Eye (tissue), 1 donor: ENCODE data around the gene HGD.
"Not testable (repeated sequence)": the region's sequence is repeated elsewhere in the genome, so short reads cannot be mapped to it uniquely, and the experiment has no call there.

Experiments
- DNase-seq: peaks from one replicate; pipeline ENCODE4 v3.0.0-alpha.2; 2015

The HGD gene

DNA sequence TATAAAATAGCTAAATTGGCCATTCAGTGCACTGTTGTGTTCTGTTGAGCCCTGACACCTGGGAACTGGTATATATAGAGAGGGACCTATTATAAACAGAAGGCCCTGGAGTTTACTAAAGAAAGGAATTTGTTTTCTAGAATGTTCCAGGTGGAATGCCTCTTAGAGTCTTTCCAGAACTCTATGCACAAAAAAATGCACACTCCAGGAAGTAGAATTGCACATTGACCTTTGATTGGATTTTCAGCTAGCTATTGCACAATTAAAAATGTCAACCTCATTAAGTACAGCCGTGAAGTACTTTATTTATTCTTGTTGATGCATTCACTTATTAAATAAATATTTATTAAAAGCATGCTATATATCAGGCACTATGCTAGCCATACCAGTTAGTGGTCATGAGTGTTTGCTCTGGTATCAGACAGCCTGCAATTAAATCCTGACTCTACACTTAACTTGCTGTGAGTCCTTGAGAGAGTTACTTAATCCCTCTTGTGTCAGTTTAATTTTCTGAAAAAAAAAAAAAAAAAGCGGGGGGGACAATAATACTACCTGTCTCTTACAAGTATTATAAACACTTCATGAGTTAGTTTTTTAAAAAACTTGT, 45.1 kb downstream of the HGD start:
- DNase-seq, result no peak

DNA sequence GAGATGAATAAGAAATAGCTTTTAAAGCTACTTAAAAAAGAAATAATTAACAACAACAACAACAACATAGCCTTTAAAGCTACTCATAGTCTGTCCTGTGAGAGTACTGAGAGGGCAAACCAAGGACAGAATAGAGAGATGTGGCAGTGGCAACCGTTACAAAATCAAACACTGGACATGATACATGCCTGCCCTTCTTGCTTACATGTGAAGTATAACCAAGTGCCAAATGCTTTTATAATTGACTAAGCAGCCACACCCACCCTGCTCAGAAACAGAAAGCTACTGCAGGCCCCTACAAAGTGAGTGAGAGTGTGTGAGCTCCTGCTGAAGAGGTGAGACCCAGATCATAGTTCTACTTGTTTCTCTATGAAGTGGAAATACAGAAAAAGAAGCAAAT, 47.5 kb downstream of the HGD start:
- no peak for DNase-seq

DNA sequence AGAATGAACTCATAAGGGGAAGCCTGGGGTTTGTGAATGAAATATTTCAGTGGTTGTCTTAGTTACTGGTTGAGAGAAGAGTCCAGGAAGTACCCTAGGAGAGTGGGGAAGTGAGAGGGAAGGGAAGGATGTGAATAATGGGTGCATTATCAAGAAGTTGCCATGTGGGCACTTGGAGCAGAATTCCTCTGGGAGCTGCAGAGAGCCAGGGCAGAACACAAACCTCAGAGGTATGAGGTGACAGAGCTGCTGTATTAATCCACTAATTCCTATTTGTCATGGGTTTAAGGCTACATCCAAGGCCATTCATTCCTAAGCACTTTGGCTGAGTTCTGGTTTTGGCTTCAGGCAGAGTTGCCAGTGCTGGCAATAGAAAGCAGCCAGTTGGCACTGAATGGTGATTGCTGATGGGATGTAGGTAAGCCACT, 56.9 kb downstream of the HGD start:
- no peak for DNase-seq

DNA sequence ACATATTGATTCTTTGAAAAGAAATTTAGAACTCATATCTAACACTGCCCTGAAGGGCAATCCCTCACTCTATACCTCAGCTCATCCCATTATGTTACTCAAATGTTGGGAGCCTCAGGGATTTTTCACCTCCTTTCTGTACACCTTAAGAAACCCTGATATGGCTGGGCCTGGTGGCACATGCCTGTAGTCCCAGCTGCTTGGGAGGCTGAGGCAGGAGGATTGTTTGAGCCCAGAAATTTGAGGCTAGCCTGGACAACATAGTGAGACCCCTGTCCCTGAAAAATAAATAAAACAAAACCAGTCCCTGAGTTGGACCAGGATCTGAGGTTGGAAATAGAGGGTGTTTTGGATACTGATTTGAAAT, 58.3 kb downstream of the HGD start:
- DNase-seq, result no peak

DNA sequence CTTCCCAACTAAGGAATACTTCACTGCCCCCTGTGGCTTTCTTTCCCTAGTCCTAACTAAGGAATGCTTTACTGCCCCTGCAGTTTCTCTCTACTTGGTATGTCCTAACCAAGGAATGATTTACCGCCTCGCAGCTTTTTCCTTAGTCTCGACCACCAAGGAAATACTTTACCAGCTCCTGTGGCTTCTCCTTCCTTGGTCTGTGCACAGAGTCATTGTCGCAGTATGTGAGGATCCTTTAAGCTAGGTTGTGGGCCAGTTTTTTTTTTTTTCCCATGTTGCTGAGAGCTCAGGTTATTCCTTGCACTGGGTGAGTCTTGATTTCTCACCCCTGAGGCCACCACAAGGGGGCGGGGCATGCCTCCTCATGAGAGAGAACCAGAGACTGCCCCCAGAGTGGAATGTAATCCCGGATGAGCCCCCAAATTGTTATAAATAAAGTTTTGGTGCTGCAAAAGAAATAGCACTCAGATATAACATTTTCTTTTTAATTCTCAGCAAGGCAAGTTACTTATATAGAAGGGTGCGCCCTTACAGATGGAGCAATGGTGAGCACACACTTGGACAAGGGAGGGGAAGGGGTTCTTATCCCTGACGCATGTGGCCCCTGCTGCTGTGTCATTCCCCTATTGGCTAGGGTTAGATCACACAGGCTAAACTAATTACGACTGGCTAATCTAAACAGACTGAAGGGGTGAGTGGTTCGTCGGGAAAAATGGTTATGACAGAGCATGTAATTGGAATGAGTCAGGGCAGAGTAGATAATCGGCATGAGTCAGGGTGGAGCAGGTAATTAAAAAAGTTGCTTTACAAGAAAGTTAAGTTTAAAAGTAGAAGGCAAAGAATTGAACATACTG, 58.9 kb downstream of the HGD start:
- DNase-seq, result no peak

DNA sequence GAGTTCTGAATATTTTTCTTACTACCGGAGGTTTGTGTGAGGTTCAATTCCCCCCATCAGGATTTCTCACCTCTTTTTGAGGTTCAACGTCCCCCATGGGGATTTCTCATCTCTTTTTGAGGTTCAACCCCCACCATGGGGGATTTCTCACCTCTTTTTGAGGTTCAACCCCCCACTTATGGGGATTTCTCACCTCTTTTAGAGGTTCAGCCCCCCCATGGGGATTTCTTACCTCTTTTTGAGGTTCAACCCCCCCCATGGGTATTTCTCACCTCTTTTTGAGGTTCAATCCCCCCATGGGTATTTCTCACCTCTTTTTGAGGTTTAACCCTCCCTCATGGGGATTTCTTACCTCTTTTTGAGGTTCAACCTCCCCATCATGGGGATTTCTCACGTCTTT, 59.6 kb downstream of the HGD start:
- DNase-seq, result no peak

DNA sequence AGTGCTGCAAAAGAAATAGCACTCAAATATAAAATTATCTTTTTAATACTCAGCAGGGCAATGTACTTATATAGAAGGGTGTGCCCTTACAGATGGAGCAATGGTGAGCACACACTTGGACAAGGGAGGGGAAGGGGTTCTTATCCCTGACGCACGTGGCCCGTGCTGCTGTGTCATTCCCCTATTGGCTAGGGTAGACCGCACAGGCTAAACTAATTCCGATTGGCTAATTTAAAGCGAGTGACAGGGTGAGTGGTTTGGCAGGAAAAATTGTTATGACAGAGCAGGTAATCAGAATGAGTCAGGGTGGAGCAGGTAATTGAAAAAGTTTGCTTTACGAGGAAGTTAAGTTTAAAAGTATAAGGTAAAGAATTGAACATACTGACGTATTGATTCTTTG, 65.3 kb downstream of the HGD start:
- DNase-seq, result not testable (repeated sequence)

DNA sequence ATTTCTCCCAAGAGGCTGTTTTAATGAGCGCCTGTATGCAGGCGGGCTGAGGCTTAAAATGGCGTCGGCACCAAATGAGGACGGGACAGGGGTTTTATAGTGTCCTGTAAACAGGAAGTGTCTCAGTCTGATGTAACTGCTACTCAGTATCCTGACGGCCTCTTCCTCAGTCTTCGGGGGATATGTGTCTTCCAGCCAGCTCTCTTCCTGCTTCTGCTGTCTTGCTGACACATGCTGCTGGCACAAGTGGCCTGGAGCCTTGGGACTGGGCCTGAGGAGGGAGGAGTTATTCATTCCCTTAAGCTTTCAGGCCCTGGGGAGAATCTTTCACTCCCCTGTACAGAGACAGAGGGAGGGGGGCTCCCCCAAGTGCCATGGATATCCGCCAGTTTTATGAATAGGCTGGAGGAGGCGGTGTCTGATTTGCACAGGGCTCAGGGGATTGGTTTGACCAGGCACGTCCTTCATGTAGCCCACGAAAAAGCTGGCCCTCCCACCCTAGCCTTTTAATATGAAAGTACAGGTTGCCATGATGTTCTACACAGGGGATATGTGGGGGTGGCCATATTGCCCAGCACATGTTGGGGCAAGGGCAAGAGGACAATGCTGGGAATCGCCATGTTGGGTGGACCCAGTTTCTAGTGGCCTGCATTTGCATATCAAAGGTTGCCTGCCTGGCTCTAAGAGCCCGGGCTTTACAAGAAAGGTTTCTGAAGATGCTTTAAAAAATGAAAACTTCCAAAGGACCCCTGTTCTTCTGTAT, 66.0 kb downstream of the HGD start:
- DNase-seq, result no peak

DNA sequence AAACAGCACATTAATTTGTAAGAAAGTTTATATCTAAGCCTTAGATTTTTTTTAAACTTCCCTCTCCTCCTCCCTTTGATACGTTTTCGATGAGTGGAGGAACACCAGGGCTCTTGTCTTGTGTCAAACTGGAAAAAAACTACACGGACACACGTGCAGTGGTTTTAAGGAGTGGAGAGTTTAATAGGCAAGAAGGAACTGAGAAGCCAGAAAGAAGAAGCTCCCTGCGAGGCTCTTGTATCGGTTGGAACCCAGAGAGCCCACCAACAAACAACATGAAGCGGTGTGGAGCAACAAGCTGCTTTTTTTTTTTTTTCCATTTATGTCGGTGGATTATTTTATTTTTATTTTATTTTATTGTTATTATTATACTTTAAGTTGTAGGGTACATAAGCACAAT, 67.3 kb downstream of the HGD start:
- no peak for DNase-seq

DNA sequence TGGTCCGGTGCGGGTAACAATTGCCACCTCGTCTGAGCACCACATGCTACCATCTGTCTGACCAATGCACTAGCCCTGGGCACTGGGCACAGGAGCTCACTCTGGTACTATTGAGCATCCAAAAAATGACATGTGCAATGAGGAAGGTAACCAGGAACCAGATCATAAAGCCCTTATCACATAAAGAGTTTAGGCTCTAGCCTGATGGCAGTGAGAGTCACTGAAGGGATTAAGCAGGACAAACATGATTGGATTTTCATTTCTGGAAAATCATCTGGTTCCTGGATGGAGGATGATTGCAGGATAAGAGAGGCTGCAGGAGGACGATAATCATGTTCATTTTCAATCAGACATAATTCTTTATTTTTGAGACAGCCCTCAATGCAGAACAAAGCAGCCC, 73.5 kb downstream of the HGD start:
- DNase-seq, result no peak

DNA sequence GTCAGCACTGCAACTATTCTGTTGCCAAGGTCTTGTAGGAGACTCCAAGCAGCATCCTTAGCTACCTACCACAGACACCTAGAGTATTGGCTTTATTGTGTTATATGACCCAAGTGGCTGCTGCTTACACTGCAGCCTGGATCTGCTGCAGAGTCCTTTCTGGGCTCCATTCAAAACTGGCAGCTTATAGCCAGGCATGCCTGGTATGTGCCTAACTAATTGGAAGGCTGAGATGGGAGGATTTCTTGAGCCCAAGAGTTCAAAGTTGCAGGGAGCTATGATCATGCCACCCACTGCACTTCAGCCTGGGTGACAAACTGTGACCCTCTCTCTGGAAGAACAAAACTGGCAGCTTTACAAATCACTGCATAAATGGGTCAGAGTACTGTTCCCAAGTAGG, 77.3 kb downstream of the HGD start:
- no peak for DNase-seq

DNA sequence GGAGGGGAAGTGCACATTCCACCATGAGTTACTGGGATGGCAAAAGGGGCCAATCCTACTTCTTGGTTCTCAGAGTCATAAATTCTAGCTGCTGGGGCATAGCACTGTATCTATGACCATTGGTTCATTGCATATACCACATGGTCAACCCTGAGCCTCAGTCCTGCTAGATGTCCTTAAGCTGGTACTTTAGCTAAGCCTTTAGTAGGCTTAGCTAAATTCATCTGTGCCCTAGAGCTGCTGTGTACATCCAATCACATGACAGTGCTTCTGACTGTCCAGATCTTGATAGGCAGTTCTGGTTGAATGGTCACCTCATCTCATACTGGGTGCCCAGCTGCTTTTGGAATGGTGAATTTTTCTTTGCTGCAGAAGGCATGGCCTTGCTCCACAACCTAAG, 77.7 kb downstream of the HGD start:
- DNase-seq, result no peak

DNA sequence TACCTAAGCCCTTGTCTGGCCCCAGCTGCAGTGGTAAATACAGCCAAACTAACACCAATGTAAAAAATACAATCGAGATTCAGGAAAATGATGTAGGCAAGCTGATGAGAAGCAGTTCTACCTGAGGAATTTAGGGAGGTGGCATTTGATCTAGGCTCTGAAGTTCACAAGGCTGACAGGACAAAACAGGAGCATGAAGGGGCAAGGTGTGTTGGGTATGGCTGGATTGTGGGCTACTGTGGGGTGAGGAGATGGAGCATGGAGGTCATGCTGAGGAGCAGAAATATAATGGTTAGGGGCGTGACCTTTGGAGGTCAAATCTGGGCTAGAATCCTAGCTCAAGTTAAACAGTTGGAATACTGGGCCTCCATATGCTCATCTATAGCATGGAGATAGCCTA, 79.4 kb downstream of the HGD start:
- no peak for DNase-seq

DNA sequence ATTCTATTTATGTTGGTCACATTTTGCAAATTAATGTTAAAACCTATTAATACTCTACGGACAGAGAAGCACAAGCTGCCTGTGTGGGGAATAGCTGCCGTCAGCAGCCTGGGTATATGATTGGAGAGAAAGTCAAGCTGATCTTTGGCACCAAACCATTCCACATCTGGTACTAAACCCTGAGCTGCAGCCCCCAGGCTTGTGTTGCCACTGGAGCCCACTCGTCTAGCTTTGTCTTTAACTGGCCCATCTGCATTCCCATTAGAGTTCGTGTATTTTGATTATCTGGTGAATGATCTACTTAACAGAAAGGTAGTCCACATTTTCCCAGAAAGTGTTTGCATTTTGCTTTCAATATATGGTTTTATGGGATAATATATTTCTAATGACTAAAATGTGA, 80.5 kb downstream of the HGD start:
- no peak for DNase-seq

DNA sequence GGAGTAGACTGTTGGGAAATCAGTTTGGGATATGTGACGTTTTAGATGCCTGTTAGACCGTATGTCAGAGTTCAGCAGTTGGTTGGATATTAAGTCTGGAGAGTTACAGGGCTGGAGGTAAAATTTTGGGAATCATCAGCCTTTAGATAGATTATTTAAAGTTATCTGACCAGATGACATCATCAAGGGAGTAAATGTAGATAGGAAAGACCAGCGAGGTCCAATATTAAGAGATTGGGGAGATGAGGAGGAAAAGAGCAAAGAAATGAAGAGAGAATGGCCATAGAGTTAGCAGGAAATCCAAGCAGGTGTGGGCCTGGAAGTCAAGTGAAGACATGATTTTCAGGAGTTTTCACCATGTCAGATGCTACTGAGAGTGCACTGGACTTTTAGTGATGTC, 82.8 kb downstream of the HGD start:
- DNase-seq, result no peak

DNA sequence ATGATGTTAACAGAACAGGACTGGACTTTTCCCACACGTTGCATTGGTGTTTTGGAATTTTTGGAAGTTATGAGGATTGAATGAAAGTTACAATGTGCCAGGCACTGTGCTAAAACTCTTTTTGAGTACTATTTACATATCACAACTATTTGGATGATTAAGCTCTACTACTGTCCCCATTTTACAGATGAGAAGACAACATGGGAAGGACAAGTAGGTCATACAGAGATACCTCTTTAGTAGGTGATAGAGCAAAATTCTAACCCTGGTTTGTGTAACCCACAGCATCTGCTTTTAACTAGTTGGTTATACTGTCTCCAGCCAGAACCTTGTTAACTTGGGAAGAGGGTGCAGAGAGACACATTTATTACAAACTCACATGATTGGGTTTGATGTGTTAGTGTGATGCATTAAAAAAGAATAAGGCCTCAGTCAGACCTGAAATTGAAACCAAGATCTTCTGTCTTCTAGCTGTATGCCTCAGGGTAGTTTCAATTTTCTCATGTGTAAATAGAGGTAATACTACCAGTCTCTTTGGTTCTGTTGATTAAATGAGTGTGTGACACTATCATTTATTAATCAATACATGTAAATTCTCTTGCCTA, 84.5 kb downstream of the HGD start:
- no peak for DNase-seq

DNA sequence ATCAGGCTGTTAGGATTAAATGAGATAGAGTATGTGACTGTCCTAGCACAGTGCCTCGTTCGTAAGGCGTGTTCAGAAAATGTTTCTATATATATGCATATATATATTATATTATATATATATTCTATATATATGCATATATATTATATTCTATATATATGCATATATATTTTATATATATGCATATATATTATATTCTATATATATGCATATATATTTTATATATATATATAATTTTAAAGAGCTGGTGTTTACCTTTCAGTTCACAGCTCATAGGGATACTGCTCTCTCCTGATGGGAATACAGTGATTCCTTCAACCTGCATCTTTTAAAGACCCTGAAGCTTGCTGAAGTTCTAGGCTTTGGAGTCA, 85.2 kb downstream of the HGD start:
- no peak for DNase-seq

DNA sequence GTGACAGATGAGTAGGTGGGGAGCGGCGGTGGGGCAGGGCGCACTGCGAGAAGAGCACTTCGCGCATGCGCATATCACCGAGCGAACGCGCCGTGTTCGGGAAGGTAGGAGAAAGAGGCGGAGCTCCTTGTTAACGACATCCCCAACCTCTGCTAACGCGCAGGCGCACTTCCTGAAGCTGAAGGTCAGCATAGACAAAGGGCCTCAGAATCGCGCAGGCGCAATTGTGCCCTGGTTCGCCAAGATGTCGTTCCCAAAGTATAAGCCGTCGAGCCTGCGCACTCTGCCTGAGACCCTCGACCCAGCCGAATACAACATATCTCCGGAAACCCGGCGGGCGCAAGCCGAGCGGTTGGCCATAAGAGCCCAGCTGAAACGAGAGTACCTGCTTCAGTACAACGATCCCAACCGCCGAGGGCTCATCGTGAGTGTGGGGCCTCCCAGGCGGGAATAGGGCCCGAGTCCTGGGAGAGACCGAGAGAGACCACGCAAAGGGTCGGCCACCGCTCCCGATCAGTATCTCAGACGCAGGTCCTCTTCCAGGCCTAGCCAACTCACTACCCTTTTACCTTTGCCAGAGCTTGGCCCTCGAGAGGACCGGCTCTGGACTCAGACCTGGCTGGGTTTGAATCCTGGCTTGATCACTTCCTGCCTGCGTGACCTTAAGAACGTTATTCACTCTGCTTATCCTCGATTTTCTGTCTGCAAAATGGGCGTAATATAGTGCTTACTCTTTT, 85.8 kb downstream of the HGD start, which contains the start of gene NDUFB4:
Gene NDUFB4, plus strand, starts transcription at position 221 of the 737 bp plus-strand sequence. Its CDS starts 24 bp downstream, at position 245.
- peak; percentile 99 for DNase-seq

DNA sequence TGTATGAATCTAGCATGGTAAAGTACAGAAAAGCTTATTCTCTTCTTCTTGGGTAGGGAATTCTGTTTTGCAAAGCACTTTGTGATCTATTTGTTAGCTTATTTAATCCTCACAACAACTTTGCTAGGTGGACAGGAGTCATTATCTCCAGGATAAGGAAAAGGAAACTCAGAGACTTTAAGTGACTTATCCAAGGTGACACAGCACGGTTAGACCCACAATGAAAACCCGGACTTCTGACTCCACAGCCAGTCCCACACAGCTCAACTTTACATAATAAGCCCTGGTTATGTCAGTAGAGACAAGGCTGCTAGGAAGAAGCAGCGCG, 86.3 kb downstream of the HGD start:
- DNase-seq, result no peak

DNA sequence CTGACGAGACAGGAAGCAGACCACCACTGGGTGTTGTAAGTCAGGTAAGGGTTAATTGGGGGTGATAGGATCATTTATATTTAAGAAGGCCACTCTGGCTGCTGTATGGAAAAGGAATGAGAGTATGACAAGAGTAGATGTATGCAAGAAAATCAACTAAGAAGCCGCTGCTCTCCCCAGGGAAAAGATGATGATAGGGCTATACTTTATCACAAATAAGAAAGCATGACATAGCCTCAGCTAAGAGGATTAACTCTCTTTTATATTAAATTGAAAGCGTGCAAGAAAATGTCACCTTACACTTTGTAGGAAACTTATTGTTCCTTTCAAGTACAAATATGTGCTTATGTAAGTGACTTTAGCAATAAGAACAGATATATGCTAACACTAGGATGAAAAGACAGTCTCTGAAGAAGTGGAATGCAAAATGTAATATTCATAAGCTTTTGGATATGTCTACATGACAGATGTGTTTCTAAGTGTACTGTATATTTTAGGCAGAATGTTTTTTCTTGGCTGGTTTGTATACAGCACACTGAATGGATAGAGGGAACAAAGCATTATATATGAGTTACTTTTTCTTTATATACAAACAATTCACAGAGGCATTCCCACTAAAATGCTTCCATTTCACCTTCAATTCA, 94.6 kb downstream of the HGD start:
- no peak for DNase-seq
